OCI-LY7 (cell line): ENCODE results near the gene FIG4. TPM values are rescaled to one million over a fixed set of nuclear protein-coding genes. Genes with fewer than 3 reads are reported as not detected.
"Not testable (repeated sequence)": the region's sequence is repeated elsewhere in the genome, so short reads cannot be mapped to it uniquely, and the experiment has no call there.

Experiments used
- BruUV-seq: library from RNA; stranded (reverse); fragments of 400-500 nt; replicated peaks from 2 replicates; lab custom pipeline; 2021; lab: Mats Ljungman, UMichigan
- CTCF ChIA-PET: fragments of 300-600 bp; sonication (Branson Sonifier 250); formaldehyde crosslinking; loops from one replicate; lab custom pipeline; 2022; ENCODE audit warnings: antibody characterized with exemption; ENCODE audit not compliant: unreplicated experiment; lab: Charles Lee
- POLR2A ChIA-PET: fragments of 300-600 bp; sonication (Branson Sonifier 250); formaldehyde crosslinking; loops from one replicate; lab custom pipeline; 2022; ENCODE audit warnings: antibody characterized with exemption; lab: Charles Lee
- DNase-seq: peaks from one replicate; pipeline ENCODE4 v3.0.0-alpha.2; 2015; ENCODE audit warnings: low spot score
- H2AFZ ChIP-seq: fragments of 200-600 bp; sonication (generic), shearing (Covaris generic); 2 replicates; pipeline ENCODE4 v1.6.1; 2014; ENCODE audit warnings: mild to moderate bottlenecking, antibody characterized with exemption, low read length, moderate library complexity
- H3K27ac ChIP-seq: fragments of 200-600 bp; sonication (generic); 2 replicates; pipeline ENCODE4 v1.5.1; 2014; ENCODE audit warnings: mixed run types, low read depth, mild to moderate bottlenecking, moderate library complexity, low read length, inconsistent platforms; ENCODE audit not compliant: poor library complexity, severe bottlenecking
- H3K36me3 ChIP-seq: fragments of 200-600 bp; sonication (generic); 2 replicates; pipeline ENCODE4 v1.6.1; 2014; ENCODE audit warnings: mild to moderate bottlenecking, antibody characterized with exemption, low read length, moderate library complexity, mixed read lengths; ENCODE audit not compliant: insufficient read depth
- H3K4me1 ChIP-seq: fragments of 200-600 bp; sonication (generic); 2 replicates; pipeline ENCODE4 v1.5.1; 2014; ENCODE audit warnings: mild to moderate bottlenecking, low read length; ENCODE audit not compliant: insufficient read depth, poor library complexity, severe bottlenecking
- H3K4me2 ChIP-seq: fragments of 200-600 bp; sonication (generic); 2 replicates; pipeline ENCODE4 v1.6.1; 2014; ENCODE audit warnings: mild to moderate bottlenecking, low read length
- H3K4me3 ChIP-seq: fragments of 200-600 bp; sonication (generic); 2 replicates; pipeline ENCODE4 v1.5.1; 2014; ENCODE audit warnings: mild to moderate bottlenecking, low read depth, low read length; ENCODE audit not compliant: poor library complexity, severe bottlenecking
- H3K79me2 ChIP-seq: fragments of 200-600 bp; sonication (generic); 2 replicates; pipeline ENCODE4 v1.6.1; 2016; ENCODE audit warnings: low read depth, mild to moderate bottlenecking, low read length, moderate library complexity, mixed read lengths; ENCODE audit not compliant: insufficient read depth
- H3K9me2 ChIP-seq: fragments of 200-600 bp; sonication (generic); 2 replicates; pipeline ENCODE4 v1.6.1; 2016; ENCODE audit warnings: mild to moderate bottlenecking, low read length, mixed read lengths; ENCODE audit not compliant: insufficient read depth
- H3K9me3 ChIP-seq: fragments of 200-600 bp; sonication (generic); 2 replicates; pipeline ENCODE4 v1.6.1; 2014; ENCODE audit warnings: mild to moderate bottlenecking, mixed run types, low read length, mixed read lengths
- H4K20me1 ChIP-seq: fragments of 200-600 bp; sonication (generic); 2 replicates; pipeline ENCODE4 v1.6.1; 2014; ENCODE audit warnings: mild to moderate bottlenecking, antibody characterized with exemption, low read length, moderate library complexity, mixed read lengths; ENCODE audit not compliant: insufficient read depth
- EZH2phosphoT487 ChIP-seq: fragments of 200-600 bp; sonication (generic); IDR thresholded peaks from 2 replicates; pipeline ENCODE4 v1.6.1; 2018; ENCODE audit warnings: low read depth, borderline replicate concordance, mild to moderate bottlenecking, mixed run types, antibody characterized with exemption, low read length, moderate library complexity, mixed read lengths
- intact Hi-C: fragments of 100-400 bp; cut with micrococcal nuclease; formaldehyde crosslinking; loops from one replicate; pipeline ENCODE4 v1.10.0; 2022; ENCODE audit not compliant: unreplicated experiment
- total RNA-seq, 2 experiments: library from RNA; depleted of rRNA in 1 of 2; stranded (reverse); fragments of >200 nt in 1 of 2; shearing (Covaris generic) in 1 of 2; gene quantifications; 2 replicates each; pipeline ENCODE4 v1.2.3, GENCODE V29; 2014 to 2022
- TF ChIP-seq, protein P1 (sequence below): fragments of 200-600 bp; sonication (generic); conservative IDR thresholded peaks from 2 replicates; pipeline ENCODE4 v1.5.1; 2014; ENCODE audit warnings: mild to moderate bottlenecking, antibody characterized with exemption, low read length, moderate library complexity, mixed read lengths

The FIG4 gene
- total RNA-seq, 2 experiments from 2014 or later: 13.3 to 22.9 TPM

DNA sequence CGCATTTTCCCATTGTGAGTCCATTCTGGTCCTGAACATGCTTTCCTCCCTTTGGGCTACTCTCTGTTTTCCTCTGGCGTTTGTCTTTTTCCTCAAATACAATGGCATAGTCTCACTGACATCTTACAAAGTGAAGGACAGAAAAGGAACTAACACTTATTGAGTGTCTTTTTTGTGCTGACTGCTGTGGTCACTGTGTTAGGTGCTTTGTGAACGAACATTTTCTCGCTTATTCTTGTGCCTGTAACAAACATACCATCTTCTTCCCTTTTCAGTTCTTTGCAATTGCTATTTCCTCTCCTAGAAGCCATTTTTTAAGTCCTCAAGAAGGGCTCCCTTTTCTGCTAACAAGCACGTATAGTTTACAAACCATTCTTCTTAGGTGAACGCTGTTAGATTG lies 15.4 kb downstream of the FIG4 start:
- DNase-seq: no peak
- Histone ChIP-seq H3K36me3 (no peaks in the 10 kb centered on the region), H3K9me2 (no peaks in the 10 kb centered on the region), H3K9me3 (peaks cover 11% of the 10 kb centered on the region; the same call in 1 of the 2 replicates), H4K20me1 (no peaks in the 10 kb centered on the region), H2AFZ (no peak overlapping the region), H3K27ac (no peak overlapping the region), H3K4me3 (no peak overlapping the region), H3K4me2 (no peak overlapping the region), H3K4me1 (peaks cover 2% of the 10 kb centered on the region), H3K79me2 (no peaks in the 10 kb centered on the region)
- ChIA-PET POLR2A (interaction anchor here (0.7 kb wide), 2 partner anchors 333 to 685 kb away, joined by 3 to 4 read pairs; no protein-coding TSS in a partner anchor), CTCF (no interaction called here)
- BruUV-seq: no TSS peak
- intact Hi-C loops: loop anchor here (5.0 kb wide), 1 partner anchor 179 kb away; no protein-coding TSS in a partner anchor
- no peak for TF ChIP-seq EZH2phosphoT487
- TF ChIP-seq, protein P1, sequence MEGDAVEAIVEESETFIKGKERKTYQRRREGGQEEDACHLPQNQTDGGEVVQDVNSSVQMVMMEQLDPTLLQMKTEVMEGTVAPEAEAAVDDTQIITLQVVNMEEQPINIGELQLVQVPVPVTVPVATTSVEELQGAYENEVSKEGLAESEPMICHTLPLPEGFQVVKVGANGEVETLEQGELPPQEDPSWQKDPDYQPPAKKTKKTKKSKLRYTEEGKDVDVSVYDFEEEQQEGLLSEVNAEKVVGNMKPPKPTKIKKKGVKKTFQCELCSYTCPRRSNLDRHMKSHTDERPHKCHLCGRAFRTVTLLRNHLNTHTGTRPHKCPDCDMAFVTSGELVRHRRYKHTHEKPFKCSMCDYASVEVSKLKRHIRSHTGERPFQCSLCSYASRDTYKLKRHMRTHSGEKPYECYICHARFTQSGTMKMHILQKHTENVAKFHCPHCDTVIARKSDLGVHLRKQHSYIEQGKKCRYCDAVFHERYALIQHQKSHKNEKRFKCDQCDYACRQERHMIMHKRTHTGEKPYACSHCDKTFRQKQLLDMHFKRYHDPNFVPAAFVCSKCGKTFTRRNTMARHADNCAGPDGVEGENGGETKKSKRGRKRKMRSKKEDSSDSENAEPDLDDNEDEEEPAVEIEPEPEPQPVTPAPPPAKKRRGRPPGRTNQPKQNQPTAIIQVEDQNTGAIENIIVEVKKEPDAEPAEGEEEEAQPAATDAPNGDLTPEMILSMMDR: no peak

DNA sequence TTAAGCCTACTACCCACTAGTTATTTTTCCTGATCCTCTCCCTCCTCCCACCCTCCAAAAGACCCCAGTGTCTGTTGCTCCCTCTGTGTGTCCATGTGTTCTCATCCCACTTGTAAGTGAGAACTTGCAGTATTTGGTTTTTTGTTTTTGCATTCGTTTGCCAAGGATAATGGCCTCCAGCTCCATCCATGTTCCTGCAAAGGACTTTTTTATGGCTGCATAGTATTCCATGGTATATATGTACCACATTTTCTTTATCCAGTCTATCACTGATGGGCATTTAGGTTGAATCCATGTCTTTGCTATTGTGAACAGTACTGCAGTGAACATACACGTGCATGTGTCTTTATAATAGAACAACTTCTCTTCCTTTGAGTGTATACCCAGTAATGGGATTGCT lies 17.0 kb downstream of the FIG4 start:
- peaks cover 11% of the 10 kb centered on the region; the same call in 1 of the 2 replicates for H3K9me3 ChIP-seq
- DNase-seq, H3K4me3 ChIP-seq, H3K9me2 ChIP-seq, H3K4me1 ChIP-seq, H4K20me1 ChIP-seq, H3K36me3 ChIP-seq, H3K79me2 ChIP-seq, BruUV-seq, H3K4me2 ChIP-seq, H2AFZ ChIP-seq, CTCF ChIA-PET, H3K27ac ChIP-seq, POLR2A ChIA-PET: not testable (repeated sequence)
- intact Hi-C loops: loop anchor here (5.0 kb wide), 1 partner anchor 181 kb away; no protein-coding TSS in a partner anchor

DNA sequence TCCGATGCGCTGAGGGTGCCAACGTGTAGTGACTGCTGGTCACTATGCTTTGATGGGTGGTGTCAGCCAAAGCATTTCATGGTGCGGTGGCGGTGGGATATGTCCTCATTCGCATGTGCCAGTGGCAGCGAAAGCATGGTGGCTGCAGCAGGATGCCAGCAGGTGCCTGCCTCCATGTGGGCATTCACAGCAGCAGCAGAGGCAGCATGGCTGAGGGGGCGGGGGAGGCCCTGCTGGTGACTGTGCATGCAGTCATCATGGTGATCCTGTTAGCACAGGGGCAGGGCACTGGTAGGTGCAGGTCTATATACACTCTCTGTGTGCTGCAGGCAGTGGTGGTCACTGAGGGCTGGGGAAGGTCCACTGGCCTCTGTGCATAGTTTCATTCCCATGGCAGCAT lies 22.0 kb downstream of the FIG4 start:
- ChIA-PET CTCF (no interaction called here), POLR2A (interaction anchor here (0.6 to 1.8 kb wide), 3 partner anchors 10 to 805 kb away, joined by 3 to 5 read pairs (median 3); no protein-coding TSS in a partner anchor)
- no peak for TF ChIP-seq EZH2phosphoT487
- TF ChIP-seq, protein P1: no peak
- Histone ChIP-seq H3K79me2 (no peaks in the 10 kb centered on the region), H3K9me3 (peaks cover 10% of the 10 kb centered on the region; the same call in 1 of the 2 replicates), H3K4me3 (no peak overlapping the region), H2AFZ (no peak overlapping the region), H3K36me3 (no peaks in the 10 kb centered on the region), H3K9me2 (no peaks in the 10 kb centered on the region), H3K27ac (no peak overlapping the region), H4K20me1 (no peaks in the 10 kb centered on the region; the same call in 1 of the 2 replicates), H3K4me1 (peaks cover 10% of the 10 kb centered on the region), H3K4me2 (no peak overlapping the region)
- intact Hi-C loops: no loop called here
- no peak for DNase-seq
- BruUV-seq: no TSS peak
